Activated CD8-positive, alpha-beta memory T cell treated with anti-CD3 and anti-CD28 coated beads, Interleukin-2, amount 50 U/mL, for 24 hours (primary cell): Measurements from ENCODE around the gene SLC19A1.
"Not testable (repeated sequence)": the region's sequence is repeated elsewhere in the genome, so short reads cannot be mapped to it uniquely, and the experiment has no call there.

Experiments
- DNase-seq: peaks from one replicate; pipeline ENCODE4 v3.0.0-alpha.2; 2020; ENCODE audit errors: extremely low read depth

Gene SLC19A1

GRCh38 chr21:45506241-45506817 is 35.9 kb downstream of the SLC19A1 start:
- DNase-seq, result no peak

GRCh38 chr21:45505416-45506021 is 36.7 kb downstream of the SLC19A1 start:
- no peak for DNase-seq

GRCh38 chr21:45504516-45505415 is 37.5 kb downstream of the SLC19A1 start:
- no peak for DNase-seq

DNA sequence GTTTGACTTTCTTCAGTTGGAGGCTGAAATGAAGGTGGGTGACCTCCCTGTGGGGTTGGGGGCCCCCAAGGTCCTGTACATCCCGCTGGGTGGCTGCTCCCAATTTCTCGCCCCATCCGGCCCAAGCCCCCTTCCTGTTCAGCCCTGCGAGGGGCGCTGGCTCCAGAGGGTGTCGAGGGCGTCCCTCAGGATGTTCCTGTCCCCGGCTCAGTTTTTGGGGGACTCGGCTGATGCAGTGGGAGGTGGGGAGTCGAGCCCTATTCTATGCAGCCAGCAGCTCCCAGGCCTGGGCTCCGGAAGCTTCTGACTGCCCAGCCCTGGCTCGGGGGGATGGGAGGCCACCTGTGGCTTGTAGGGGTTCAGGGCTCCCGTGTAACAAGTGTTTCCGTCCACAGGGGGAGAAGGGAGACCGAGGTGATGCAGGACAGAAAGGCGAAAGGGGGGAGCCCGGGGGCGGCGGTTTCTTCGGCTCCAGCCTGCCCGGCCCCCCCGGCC is 38.2 kb downstream of the SLC19A1 start:
- DNase-seq, result no peak

- not testable (repeated sequence) for DNase-seq
Measured at GRCh38 chr21:45503226-45503625, 39.0 kb downstream of the SLC19A1 start.

GRCh38 chr21:45502600-45502999 is 39.6 kb downstream of the SLC19A1 start:
- DNase-seq, result no peak

- no peak for DNase-seq
Measured at GRCh38 chr21:45502006-45502345, 40.3 kb downstream of the SLC19A1 start.

- DNase-seq, result not testable (repeated sequence)
Measured at GRCh38 chr21:45501081-45502005, 40.9 kb downstream of the SLC19A1 start.

DNA sequence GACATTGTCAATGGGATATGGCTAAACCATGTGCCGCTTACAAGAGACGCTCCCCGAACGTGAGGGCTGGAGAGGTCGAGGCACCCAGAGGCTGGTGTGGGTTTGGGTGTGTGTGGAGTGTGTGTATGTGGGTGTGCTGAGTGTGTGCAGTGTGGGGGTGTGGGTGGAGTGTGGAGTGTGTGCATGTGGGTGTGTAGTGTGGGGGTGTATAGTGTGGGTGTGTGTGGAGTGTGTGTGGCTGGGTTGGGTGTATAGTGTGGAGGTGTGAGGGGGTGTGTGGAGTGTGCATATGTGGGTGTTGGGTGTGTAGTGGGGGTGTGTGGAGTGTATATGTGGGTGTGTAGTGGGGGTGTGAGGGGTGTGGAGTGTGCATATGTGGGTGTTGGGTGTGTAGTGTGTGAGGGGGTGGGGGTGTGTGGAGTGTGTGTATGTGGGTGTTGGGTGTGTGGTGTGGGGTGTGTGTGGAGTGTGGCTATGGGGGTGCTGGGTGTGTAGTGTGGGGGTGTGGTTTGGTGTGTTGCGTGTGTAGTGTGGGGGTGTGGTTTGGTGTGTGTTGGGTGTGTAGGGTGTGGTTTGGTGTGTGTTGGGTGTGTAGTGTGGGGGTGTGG is 42.2 kb downstream of the SLC19A1 start:
- no peak for DNase-seq

GRCh38 chr21:45499201-45499750 is 43.0 kb downstream of the SLC19A1 start:
- no peak for DNase-seq

GRCh38 chr21:45498646-45499000 is 43.6 kb downstream of the SLC19A1 start:
- no peak for DNase-seq

GRCh38 chr21:45497846-45498645 is 44.2 kb downstream of the SLC19A1 start:
- no peak for DNase-seq

- DNase-seq, result no peak
Measured at GRCh38 chr21:45496968-45497845, 45.0 kb downstream of the SLC19A1 start.

- no peak for DNase-seq
Measured at GRCh38 chr21:45496151-45496967, 45.9 kb downstream of the SLC19A1 start.

DNA sequence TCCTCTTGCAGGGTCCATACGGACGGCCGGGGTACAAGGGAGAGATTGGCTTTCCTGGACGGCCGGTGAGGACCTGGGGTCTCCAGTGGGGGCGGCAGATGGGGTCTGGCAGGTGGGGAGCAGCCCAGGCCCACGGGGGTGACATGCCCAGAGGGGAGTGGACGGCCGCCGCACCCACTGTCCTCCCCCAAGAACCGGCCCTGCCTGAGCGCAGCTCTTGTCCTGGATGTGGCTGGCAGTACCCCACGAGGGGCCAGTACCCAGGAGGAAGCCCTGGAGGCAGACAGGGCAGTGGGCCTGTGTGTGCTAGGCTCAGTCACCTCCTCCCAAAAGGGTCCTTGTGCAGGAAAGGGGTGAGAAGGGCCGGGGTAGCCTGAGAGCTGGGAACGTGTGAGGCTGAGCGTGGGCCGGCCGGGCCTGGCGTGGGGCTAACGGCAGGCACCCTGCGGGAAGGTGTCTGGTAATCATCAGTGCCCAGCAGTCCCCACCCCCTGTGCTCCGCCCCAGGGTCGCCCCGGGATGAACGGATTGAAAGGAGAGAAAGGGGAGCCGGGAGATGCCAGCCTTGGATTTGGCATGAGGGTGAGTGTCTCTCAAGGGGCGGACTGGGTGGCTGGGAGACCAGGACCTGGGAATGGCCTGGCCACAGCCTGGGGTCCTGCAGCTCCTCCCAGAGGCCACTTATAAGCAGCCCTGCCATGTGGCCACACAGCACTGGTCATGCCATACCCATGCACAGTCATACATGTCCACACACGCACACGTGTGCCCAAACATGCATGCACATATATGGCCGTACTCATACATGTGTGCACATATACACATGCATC is 47.2 kb downstream of the SLC19A1 start:
- no peak for DNase-seq

DNA sequence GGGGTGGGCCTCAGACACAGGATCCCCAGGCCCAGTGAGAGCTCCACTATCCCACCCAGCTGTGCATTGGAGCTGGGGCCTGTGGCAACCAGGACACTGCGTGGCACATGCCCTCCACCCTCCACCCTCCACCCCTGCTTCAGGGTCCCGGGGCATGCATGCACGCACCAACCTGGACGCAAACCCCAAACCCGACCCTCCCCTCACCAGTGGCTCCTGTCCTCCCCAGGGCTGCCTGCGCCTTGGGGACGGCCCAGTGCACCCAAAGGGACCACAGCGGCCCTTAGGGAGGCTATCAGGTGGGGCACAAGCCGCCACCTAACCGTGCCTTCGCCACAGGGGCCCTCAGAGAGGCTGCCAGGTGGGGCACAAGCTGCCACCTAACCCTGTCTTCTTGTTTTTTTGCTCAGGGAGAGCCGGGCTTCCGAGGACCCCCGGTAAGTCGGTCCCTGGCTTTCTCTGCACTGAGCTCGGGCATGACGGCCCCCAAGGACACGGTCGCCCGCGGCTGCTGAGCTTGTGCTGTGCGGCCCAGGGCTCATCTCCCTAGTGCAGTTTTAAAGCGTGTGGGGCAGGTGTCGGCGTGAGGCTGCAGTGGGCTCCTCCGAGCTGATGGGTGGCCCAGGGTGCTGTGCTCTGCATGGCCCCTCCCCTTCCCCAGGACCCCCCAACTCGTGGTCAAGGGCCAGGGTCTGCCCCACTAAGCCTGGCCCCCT is 47.9 kb downstream of the SLC19A1 start:
- DNase-seq, result no peak
